ENCODE measurements around the gene EXOC1. TPM values are rescaled to one million over a fixed set of nuclear protein-coding genes. Genes with fewer than 3 reads are reported as not detected.

Gene EXOC1
- total RNA-seq, 1 experiment from 2014 or later: 17.6 TPM

DNA sequence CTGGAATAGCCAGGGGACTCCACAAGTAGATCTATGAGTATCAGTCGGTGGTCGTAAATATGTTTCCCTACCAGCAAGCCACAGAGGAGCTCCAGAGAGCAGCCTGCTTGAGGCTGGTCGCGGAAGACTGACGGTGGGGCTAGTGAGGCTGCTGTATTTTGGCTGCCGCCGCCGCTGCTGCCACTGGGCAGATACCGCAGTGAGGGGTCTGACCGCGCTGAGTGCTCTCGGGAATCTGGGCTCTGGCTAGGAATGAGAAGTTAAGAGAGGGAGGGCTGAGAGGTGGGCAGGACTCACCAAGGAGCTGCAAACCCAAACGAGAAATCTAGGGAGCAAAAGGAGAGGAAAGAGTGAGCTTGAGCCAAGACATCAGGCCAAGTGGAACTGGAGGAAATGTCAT is 33.8 kb upstream of the EXOC1 start, which contains the start of gene EXOC1L (continued):
- TF ChIP-seq, protein P1, sequence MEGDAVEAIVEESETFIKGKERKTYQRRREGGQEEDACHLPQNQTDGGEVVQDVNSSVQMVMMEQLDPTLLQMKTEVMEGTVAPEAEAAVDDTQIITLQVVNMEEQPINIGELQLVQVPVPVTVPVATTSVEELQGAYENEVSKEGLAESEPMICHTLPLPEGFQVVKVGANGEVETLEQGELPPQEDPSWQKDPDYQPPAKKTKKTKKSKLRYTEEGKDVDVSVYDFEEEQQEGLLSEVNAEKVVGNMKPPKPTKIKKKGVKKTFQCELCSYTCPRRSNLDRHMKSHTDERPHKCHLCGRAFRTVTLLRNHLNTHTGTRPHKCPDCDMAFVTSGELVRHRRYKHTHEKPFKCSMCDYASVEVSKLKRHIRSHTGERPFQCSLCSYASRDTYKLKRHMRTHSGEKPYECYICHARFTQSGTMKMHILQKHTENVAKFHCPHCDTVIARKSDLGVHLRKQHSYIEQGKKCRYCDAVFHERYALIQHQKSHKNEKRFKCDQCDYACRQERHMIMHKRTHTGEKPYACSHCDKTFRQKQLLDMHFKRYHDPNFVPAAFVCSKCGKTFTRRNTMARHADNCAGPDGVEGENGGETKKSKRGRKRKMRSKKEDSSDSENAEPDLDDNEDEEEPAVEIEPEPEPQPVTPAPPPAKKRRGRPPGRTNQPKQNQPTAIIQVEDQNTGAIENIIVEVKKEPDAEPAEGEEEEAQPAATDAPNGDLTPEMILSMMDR (IDR thresholded peaks at IDR 0.05 in 2 of 3, conservative IDR thresholded peaks at IDR 0.05 in 1 of 3; ENCODE audit: borderline replicate concordance in 1 of 3, insufficient read depth in 1 of 3, low read depth in 2 of 3, low read length in 2 of 3): no peak
- TF ChIP-seq ELF1 (IDR thresholded peaks at IDR 0.05; ENCODE audit: borderline replicate concordance, low read depth): no peak
- TF ChIP-seq SRF (IDR thresholded peaks at IDR 0.05; ENCODE audit: low read depth): no peak
- TF ChIP-seq CEBPB (IDR thresholded peaks at IDR 0.05; ENCODE audit: low read depth): no peak
- TF ChIP-seq POLR2AphosphoS5 (IDR thresholded peaks at IDR 0.05; ENCODE audit: low read depth, low read length): no peak

DNA sequence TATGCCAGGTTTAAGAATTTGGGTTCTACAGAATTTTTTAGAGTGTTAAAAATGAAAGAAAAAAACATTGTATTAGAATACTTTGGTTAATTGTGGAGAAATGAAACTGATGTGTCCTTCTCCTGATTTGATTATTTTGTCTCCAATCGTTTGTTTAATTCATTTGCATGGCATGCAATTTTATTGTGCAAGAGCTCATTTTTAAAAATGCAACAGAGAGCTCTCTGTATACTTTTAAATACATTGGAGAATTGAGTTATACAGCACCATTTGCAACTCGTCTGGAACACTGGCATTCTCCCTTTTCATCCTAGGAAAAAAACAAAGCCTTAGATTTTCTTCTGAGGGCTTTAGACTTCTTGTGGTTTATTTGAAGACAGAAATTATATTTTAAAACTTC is 33.2 kb upstream of the EXOC1 start:
- DNase-seq (ENCODE audit: low read depth, low spot score): no peak
- ChIA-PET RAD21 (ENCODE audit: low non-redundant PET in 1 of 2, low total read pairs in 2 of 2, uncharacterized antibody in 2 of 2, unreplicated experiment in 2 of 2) (no interaction called here), POLR2A (no interaction called here), CTCF (no interaction called here)
- BruUV-seq (replicated peaks): no TSS peak
- H4K20me1 ChIP-seq (ENCODE audit: insufficient read depth): no peaks in the 10 kb centered on the region
- H3K79me2 ChIP-seq (ENCODE audit: insufficient read depth, low read length): no peaks in the 10 kb centered on the region
- H3K36me3 ChIP-seq (ENCODE audit: control insufficient read depth in 1 of 2, insufficient read depth in 2 of 2, low read length in 2 of 2): no peaks in the 10 kb centered on the region
- H3K27me3 ChIP-seq (ENCODE audit: insufficient read depth, low read length): no peaks in the 10 kb centered on the region
- ATAC-seq: no peak
- no peak for TF ChIP-seq SRF (IDR thresholded peaks at IDR 0.05; ENCODE audit: low read depth)
- no peak for TF ChIP-seq POLR2AphosphoS5 (IDR thresholded peaks at IDR 0.05; ENCODE audit: low read depth, low read length)
- no peak for TF ChIP-seq YY1 (IDR thresholded peaks at IDR 0.05; ENCODE audit: extremely low read depth, insufficient replicate concordance, low read depth, low read length)
- TF ChIP-seq SP1 (IDR thresholded peaks at IDR 0.05; ENCODE audit: low read depth): no peak
- TF ChIP-seq ZFX (IDR thresholded peaks at IDR 0.05): no peak
- no peak for TF ChIP-seq SIN3A (IDR thresholded peaks at IDR 0.05; ENCODE audit: low read depth)
- no peak for TF ChIP-seq EZH2 (IDR thresholded peaks at IDR 0.05)
- TF ChIP-seq JUND (IDR thresholded peaks at IDR 0.05): no peak
- TF ChIP-seq CEBPB (IDR thresholded peaks at IDR 0.05; ENCODE audit: low read depth): no peak
- TF ChIP-seq TCF7L2 (IDR thresholded peaks at IDR 0.05; ENCODE audit: borderline replicate concordance, extremely low read depth, insufficient read depth, insufficient read length): no peak
- no peaks in the 10 kb centered on the region for H3K4me1 ChIP-seq (ENCODE audit: control insufficient read depth in 1 of 2, insufficient read depth in 2 of 2, low read length in 2 of 2)
- no peak overlapping the region for H3K27ac ChIP-seq (ENCODE audit: low read depth, low read length)
- intact Hi-C loops (cut with micrococcal nuclease): no loop called here
- H3K9me3 ChIP-seq (ENCODE audit: control insufficient read depth in 1 of 2, insufficient read depth in 1 of 2, low read depth in 1 of 2, low read length in 2 of 2): no peaks in the 10 kb centered on the region
- H3K4me2 ChIP-seq (ENCODE audit: low read length): no peak overlapping the region
- no peak overlapping the region for H3K9ac ChIP-seq (ENCODE audit: low read length)
- H3K4me3 ChIP-seq (replicated peaks in 1 of 2; ENCODE audit: low read depth in 1 of 2, low read length in 2 of 2): no peak overlapping the region
- H2AFZ ChIP-seq (ENCODE audit: low read depth, low read length, poor library complexity, severe bottlenecking): no peak overlapping the region
- H3K9me2 ChIP-seq (ENCODE audit: insufficient read depth): no peaks in the 10 kb centered on the region
